NCI-H345 treated with DMSO at 0.1 percent for 48 hours (cell line): Measurements from ENCODE around the gene FRS3.

Experiments
- DNase-seq: peaks from one replicate; lab custom pipeline; 2025; ENCODE audit not compliant: unreplicated experiment; lab: John Stamatoyannopoulos, UW

FRS3 gene

DNA sequence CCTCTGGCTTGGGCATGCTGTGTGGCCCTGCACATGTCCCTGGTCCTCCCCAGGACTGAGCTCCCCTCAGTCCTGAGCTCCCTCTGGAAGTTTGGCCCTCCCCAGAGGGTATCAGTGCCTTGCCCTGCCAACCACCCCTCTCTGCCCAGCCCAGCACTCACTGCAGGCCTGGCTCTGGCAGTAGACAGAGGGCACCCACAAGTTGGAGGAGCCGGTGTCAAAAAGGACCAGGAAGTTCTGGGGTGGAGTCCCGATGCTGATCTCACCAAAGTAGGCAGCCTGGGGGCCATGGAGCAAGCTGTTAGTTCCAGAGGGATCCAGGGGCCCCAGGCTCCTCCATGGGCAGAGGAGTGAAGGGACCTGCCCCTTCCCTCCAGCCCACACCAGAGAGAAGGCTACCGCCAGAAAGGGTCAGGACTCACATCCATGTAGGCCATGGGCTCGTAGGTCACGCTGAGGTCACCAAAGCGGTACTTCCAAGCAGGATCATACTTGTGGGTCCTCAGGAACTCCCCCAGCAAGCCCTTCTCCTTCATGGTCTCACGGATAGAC lies 35.4 kb downstream of the FRS3 start:
- no peak for DNase-seq

DNA sequence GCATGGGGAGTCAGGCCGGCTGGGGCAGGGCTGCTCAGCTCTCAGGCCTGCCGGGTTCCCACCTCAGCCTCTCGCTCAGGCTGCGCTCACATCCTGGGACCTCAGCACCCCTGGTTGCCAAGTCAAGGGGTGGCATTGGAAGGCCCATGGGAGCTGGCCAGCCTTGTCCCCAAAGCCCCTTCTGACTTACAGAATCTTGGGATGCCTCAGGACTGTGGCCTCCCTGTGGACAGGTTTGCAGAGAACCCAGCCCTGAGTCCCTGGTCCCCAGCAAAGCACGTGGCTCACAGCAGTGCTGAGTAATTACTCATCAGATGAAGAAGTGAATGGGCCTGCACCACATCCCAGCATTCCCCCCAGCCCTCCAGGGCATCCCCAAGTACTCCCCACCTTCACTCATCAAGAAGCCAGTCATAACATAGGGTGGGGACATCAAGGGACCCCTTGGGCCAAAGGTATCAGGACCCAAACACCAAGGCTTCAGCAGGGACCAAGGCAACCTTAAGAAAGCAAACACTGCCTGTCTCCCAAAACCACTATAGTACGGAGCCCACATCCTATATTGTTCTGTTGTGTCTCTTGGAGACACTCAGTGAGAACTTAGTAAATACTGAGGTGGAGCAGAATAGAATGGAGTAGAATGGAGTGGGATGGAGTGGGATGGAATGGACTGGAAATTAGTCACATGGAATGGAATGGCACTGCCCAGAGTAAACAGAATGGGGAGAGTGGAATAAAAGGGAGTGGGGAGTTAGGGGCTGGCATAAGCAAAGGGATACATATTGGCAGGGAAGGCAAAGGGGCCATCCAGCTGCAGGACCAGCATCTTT lies 36.1 kb downstream of the FRS3 start:
- DNase-seq = no peak

DNA sequence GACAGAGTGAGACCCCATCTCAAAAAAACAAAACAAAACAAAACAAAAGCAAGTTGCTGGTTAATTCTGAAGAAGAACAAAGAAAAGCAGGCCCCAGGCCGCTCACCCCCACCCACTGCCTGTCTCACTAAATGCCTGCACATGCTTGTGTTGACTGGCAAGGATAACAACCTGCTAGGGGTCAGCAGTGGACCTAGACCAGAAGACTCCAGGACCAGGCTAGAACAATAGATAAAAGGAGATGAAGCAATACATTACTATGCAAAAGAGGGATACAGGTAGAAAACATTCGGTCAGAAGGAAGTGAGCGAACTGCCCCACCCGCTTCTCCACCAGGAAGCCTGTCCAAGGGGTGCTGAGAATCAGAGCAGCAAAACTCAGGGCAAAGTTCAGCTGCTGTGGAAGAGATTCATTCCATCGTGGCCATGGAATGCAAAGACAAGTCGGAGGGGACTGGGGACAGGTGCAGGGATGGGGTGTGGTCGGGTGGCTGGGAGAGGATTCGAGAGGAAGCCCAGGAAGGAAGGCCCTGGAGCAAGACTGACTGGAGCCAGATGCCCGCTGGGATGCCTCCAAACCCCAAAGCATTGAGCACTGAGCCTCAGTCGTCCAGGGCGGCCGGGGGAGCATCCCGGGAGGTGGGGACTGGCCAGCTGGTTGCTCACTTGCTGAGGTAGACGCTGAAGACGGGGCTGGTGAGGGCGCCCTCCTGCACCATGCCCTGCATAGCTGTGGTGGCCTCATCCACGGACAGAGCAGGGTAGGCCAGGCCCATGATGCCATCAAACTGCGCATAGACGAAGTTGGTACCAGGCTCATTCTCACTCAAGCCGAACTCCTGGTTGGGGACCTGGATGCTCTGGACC lies 37.8 kb downstream of the FRS3 start:
- DNase-seq = no peak

DNA sequence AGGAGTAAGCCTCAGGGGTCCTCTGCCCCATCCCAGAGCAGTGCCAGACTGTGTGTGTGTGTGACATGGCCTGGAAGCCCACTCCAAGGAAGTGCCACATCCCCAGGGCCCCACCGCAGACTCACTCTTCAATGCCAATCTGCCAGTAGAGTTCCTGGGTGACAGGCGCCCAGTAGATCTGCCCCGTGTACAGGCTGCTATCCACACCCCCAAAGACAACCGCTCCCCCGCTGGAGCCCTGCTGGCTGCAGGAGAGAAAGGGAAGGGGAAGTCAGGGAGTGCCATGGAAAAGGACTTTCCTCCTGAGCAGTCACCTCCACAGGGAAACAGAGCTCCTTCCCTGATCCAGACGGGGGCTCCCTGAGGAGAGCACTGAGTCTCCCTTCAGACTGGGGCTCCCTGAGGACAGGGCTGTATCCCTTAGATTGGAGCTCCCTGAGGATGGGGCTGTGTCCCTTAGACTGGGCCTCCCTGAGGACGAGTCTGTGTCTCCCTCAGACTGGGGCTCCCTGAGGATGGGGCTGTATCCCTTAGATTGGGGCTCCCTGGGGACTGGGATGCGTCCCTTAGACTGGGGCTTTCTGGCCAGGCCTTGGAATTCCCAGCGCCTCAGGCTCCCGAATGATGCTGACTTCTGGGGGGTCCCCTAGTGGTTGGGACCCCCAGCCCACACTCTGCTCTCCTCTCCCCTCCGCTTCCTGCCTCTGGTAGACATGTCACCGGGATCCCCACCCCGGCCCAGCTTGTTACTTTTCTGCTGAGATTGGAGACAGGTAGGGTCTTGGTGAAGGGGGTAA lies 39.1 kb downstream of the FRS3 start:
- no peak for DNase-seq

DNA sequence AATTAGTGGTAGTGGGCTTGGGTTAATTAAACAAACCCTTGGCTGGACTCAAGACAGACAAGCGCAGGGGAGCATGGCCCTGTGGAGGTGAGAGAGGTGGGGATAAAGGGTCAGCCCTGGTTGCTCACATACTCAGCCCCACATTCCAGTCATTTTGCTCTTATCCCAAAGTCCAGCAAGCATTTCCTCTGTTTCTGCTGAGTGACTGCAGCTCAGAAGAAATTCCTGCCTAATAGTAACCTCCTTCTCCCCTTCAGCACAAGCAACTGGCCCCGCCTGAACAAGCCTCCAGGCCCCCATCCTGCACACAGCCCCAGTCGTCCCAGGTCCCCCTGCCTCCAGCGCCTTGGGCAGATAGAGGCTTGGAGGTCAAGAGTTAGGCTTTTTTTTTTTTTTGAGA lies 40.7 kb downstream of the FRS3 start:
- DNase-seq = no peak

DNA sequence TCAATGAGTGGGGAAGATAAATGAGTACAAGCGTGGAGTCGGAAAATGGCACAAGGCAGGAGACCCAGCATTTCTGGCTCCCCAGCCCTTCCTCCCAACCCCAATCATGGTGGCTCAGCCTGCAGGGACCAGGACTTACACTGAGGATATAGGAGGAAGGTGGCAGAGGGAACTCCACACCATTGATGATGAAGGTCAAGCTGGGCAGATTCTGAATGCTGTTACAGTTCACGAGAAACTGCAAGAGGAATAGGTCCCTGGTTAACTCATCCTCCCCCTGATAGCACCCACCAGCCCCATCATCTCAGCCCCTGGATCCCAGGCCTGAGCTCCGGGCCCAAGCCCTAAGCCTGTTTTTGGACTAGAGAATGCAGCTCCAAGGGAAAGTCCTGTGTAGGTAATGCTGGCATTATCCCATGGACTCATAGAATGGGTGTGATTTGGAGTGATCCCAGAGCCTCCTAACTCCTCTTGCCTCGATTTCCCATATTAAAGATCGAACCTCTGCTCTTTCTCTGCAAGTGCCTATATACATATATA lies 42.0 kb downstream of the FRS3 start:
- DNase-seq = no peak

DNA sequence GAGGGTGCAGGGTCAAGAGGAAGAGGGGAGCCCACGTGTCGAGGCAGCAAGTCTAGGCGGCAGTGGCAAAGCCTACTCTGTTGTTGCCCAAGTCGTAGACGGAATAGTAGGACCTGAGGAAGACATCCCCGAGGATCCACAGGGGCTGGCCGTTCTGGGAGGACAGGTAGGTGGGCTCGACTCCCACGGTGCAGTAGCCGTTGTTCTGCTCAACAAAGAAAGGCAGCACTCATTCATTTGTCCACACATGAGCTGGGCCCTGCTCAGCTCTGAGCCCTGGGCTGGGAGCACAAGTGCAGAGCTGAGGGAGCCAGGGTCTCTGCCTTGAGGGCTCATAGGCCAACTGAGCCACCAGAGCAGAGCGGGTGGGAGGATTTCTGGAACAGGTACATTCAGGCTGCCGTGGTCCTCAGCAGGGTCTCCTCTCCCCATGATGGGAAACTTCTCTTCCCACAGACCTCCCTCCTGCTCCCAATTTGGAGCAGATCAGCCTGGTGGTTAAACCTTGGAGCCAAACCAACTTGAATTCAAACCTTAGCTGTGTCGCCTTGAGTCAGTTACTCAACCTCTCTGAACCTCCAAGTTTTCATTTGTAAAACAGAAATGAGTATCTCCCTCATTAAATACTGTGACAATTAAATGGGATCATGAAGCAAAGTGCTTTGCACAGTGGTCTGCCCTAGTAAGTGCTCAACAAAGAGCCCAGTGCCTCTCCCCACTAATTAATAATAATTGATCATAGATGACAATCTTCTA lies 42.7 kb downstream of the FRS3 start:
- DNase-seq = no peak

DNA sequence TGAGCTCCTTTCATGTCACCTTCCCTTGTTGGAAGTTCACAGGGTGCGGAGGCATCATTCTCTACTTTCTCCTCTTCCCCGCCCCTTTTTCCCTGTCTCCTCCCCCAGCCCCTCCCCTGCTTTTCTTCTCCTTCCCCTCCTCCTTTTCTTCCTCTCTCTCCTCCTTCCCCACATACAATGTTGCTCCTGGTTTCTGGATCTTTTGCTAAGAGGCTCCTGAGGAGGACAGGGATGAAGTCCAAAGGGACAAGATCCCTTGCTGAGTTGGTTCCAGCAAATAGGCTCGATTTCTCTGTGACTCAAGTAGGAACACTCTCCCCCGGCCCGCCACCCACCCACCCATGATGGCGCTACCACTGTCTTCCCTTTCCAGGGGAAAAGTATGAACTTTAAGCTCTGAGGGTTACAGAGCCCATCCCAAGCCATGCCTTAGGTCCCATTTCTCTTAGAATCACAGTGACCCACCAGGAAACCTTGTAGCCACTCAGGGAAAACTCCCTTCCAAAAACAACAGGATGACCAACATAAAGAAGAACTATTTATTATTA lies 43.4 kb downstream of the FRS3 start:
- no peak for DNase-seq

DNA sequence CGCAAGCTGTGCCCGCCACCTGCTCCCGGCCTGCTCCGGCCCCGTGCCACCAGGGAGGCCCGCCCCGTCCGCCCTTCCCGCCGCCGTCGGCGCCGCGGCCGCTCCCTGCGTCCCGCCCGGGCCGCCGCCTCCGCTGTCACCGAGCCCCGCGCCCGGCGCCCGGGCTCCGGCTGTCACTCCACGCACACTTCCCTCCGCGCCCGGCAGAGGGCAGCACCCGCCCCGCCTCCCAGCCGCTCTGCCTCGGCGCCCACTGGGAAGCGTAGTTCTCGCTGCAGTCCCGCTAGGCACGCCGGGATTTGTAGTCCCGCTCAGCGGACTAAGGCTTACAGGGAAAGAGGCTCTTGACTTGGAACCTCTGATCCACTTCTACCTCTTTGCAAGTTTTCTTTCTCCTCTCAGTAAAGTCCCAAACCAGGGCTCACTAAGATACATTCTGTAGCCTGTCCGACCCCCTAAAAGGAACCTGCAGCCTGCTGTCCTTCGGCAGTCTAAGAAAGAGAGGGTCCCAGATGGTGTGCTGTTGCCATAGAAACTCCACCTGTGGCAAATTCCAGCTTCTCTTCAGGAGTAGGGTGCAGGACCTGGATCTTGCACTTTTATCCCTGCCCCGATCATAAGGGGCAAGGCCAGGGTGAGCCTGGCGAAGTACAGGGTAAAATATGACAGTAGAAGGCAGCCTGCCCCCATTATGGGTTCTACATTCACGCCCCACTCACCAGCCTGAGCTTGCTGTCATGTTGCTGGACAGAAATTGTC lies 44.1 kb downstream of the FRS3 start, which contains the start of gene TFEB:
Gene TFEB (minus strand): TSS at position 182 of the 759 bp plus-strand sequence. CDS start 44,395 bp downstream, outside the sequence.
- DNase-seq = peak; percentile 85

DNA sequence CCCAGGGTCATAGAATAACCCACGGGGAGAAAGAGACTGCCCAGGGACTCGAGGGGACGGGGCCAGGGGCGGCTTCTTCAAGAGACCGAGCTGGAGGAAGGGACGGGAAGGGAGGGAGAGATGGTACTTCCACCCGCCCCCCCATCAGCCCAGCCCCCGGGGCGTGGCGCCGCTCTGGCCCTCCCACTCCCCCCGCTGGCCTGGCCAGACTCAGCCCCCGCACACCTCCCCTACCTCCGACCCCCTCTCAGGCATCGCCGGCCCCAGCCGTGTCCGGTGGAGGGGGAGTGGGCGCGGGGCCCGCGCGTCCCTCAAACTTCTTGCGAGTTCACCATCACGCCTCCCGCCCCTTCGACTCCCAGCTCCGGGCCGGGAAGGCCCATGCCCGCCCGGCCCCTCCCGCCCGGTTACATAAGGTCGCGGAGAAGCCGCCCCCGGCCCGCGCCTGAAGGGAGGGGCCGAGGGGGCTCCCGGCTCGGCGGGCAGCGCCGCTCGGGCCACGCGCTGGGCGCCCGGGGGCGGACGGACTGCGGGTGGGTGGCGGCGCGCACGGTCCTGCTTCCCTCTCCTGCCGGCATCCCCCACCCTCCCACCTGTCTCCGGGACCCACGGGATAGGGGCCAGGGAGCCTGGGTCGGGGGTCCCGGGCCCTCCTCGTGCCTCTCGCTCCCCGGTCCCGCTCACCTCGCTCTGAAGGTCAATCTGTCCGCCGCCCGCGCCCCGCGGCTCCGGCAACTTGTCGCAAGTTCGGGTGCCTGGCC lies 44.9 kb downstream of the FRS3 start:
- DNase-seq = peak; percentile 60

DNA sequence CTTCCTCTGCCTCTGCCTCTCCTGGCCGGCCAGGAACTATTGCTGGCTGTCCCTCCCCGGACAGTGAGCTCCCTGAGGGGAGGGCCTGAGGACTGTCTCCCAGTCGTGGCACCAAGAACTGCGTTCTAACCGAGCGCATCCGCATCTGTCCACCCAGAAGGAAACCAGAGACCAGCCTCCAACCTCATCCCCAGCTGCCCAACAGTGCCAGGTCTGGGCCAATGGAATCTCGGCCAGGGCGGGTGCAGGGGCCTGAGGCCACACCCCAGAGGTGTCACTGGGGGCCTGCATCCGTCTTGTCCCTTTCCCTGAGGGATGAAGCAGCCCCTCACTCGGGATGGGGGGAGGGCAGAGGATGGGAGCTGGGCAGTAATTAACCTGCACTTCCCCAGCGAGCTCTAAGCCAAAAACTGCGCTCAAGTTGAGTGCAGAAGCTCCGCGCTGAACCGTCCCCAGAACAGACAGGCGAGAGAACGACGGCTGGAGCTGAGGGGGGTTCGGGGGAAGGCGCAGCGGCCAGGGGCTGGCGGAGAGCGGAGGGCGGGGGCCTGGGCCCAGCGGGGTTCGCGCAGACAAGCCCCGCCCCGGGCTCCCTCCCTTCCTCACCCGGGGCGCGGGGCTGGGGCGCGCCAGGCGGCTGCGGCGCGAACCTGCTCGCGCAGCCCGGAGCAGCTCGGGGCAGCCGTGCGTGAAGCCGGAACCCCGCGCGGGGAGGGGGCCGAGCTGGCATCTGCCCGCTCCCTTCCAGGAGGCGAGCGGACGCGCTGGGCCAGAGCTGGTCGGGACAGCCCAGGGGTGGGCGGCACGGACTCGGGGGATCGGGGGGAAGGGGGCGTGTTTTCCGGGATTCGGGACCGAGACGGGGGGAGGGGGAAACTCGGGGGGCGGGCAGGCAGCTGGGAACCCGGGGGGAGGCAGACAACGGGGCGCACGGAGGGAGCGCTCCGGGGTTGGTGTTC lies 45.7 kb downstream of the FRS3 start:
- peak; percentile 79 for DNase-seq

DNA sequence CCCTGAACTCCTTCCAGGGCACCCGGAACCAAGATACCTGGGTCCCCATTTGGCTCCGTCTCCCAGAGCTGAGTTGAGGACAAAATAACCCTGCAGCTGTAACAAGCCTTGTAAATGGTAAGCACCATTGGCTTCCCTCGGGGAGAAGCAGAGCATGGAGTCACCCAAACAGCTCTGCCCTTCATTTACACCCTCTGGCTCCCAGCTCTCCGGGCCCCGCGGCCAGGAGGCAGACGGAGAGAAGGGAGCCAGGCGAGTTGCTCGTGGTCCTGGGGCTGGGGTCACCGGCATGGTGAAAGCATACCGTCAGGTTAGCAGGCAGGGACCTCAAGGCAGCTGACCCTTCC lies 46.4 kb downstream of the FRS3 start:
- DNase-seq = no peak

DNA sequence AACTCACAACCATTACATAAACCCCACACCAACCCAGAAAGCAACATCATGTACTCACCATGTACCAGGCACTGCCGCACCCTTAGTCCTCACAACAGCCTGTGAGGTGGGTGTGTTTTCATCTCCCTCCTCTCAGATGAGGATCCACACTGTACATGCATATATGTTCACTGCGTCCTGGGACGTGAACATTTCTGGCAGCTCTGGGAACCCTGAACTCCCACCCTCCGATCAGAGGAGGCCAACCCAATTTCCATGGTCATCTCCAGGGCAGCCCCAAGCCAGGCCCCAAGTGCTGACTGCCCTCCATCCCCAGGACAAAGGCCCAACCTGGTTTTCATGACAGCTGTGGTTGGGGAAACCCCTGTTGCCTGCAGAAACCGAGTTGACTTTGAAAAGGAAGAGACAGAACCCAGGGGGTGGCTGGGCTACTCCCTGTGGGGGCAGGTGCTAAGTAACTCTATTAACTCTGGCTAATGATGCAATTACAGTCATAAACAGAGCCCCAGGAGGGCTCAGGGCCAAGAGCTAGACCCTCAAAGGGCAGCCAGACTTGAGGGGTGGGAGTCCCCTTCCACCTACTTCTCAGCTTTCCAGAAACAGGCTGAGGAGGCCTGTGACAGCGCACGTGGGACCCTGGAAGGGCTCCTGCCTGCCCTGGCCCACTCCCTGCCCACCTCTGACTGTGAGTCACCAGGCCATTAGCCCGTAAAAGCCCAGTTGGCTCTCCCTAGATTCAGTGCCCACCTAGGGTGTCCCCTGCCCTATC lies 46.9 kb downstream of the FRS3 start:
- DNase-seq = no peak

DNA sequence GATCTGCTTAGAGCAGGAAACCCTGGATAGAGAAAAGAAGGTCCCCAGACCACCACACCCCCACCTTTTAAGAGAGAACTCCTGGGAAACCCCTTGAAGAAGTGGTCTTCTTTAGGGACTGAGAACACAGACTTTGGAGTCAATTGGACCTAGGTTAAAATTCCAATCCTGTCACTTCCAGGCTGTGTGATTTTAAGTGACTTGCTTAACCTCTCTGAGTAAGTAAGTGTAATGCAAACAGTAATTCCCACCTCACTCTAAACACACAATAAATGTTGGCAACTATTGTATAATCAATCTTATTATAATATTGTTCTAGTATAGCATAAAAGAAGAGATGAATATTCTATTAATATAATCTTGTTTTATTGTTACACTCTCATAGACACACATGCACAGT lies 47.6 kb downstream of the FRS3 start:
- DNase-seq = no peak

DNA sequence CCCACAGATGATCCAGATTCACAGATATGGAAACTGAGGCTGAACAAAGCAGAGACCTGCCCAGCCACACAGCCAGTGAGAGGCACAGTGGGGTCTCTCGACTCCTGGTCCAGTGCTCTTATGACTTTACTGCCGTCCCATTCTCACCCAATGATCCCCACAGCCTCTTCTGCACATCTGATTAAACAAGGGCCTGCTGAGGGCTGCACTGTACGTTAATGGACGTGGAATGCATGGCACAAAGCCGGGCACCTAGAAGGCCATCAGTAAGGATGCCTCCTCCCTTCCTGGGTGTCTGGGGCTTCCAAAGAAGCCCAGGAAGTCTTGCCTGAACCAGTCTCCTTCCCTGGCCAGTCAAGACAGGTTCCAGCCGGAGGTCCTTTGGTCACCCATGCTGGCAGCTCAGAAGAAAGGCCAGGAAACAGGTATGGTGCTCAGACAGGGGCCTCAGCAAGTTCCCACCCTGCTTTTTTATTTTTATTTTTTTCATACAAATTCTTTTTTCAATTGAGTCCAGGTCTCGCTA lies 48.1 kb downstream of the FRS3 start:
- DNase-seq = no peak
